HuH-7 (cell line): ENCODE measurements around the gene MYBPH.

Source experiments
- DNase-seq: peaks from one replicate; pipeline ENCODE4 v3.0.0; 2011; ENCODE audit warnings: low spot score

Gene MYBPH

GRCh38 chr1:203178821-203179666 lies 3.4 kb upstream of the MYBPH start:
- DNase-seq, result no peak

- no peak for DNase-seq
Measured at GRCh38 chr1:203178083-203178482, 2.5 kb upstream of the MYBPH start.

- DNase-seq, result no peak
Measured at GRCh38 chr1:203177470-203178039, 1.9 kb upstream of the MYBPH start.

- no peak for DNase-seq
Measured at GRCh38 chr1:203177036-203177405, 1.4 kb upstream of the MYBPH start.

DNA sequence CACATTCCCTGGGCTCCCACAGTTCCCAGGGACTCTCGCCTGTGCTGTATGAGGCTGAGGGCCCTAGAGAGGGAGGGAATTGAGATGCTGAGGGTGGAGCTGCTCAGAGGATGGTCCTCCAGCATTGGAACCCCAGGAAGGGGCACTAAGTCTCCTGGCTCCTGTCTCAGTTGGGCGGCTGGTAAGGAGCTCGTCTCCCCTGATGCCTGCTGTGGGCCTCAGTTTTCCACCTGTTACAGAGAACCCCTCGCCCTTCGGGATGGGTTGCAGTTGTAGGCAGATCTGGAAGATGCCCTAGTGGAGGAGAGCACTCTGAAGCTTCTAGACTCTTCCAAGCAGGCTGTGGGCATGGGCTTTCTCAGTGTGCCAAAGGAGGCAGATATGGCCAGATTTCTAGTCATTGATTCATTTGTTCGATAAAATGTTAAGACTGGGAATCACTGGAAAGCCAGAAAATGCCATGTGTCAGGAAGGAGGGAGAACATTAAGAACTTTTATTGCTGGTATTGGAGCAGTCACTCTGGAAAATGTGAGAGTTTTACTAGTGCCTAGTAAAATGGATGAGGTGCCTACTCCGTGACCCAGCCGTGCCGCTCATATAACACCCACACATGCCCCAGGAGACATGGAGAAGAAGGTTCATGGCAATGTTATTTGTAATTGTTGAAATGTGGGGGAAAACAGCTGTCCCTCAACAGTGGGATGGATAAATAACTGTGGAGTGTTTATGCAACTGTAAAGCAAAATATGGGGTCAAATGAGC lies 828 bp upstream of the MYBPH start:
- DNase-seq, result no peak

DNA sequence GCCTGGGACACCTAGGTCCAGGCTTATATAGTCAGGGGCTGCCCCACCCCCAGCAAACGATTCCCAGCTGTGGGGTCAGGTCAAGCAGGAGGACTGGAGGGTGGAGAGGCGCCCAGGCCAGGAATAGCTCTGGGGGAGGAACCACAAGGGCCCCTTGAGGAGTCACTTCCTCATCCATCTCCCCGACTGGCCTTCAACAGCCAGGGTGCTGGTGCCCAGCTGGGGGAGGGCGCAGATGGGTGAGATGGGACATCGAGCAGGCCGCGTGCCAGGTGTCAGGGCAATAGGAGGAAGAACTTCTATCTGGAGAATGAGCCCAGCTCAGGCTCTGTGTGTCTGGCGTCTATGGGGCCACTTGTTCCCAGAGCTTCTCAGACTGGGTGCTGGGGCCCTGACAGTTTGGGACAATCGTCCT lies 208 bp upstream of the MYBPH start:
- no peak for DNase-seq

- no peak for DNase-seq
Measured at GRCh38 chr1:203174324-203174985, 1.2 kb downstream of the MYBPH start.

DNA sequence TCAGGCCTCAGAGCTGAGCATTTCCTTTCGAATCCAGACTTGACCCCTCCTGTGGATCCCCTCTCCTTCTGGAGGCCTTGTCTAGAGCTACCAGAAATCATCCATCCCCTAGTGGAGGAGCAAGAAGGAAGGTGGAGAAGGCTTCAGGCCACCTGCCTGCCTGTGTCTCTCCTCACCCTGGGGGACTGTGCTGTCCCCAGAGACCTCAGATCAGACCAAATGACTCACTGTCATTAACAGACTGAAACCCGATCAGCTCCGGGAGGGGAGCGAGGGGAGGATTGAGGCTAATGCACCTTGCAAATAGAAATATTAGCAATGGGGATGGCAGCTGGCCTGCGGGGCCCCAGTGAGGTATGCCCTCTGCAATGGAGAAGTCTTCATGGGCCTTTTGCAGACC lies 2.1 kb downstream of the MYBPH start:
- DNase-seq, result no peak

DNA sequence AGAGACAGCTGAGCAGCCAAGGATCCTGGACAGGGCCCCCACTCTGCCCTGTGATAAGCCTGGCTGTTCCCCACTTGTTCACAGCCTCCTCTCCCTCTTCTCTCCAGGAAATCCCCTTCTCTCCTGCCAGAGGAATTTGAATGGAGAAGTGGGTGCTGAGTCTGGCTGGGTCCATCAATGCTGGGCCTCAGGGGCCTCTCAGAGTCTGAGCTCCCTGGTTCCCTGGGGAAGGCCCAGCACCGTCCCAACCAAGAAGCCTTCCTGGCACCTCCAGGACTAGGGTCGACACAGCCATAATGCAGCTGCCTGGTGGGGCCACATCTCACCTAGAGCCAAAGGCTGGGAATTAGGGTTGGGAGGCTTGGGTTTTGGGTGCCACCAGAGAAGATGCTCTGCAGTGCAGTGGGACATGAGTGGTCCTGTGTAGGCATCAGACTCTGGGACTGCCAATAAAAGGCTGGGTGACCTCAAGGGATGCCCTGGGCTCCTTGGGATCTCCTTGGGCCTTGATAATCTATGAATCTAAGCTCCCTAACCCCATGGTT lies 2.5 kb downstream of the MYBPH start:
- DNase-seq, result no peak

GRCh38 chr1:203172184-203173010 lies 3.2 kb downstream of the MYBPH start:
- DNase-seq, result peak; percentile 85

- DNase-seq, result no peak
Measured at GRCh38 chr1:203171341-203172183, 4.1 kb downstream of the MYBPH start.

DNA sequence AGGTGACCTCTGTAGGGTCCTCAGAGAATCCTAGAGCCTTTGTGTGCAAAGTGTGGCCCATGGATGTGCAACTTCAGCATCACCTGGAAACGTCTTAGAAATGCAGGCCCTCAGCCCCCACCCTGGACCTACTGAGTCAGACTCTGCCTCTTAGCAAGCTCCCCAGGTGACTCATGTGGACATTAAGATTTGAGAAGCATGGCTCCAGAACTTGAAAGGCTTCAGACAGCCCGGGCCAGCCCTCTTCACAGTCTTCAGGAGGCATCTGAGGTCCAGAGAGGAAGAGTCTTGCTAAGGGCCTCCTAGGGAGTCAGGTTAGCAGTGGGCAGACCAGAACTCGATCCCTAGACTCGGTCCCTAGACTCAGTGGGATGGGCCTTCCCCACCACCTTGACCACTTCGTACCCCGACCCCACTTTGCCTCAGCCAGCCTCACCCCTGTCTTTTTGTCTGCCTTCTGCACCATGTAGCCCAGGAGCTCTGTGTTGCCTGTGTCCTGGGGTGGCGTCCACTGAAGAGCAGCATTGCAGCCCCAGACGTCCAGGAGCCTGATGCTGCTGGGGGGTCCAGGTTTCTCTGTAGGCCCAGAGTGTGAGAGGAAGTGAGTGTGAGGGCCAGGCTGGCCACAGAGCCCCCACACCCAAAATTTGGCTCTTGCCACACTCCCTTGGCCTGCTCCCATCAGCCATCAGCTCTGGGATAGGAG lies 4.8 kb downstream of the MYBPH start:
- DNase-seq, result no peak

DNA sequence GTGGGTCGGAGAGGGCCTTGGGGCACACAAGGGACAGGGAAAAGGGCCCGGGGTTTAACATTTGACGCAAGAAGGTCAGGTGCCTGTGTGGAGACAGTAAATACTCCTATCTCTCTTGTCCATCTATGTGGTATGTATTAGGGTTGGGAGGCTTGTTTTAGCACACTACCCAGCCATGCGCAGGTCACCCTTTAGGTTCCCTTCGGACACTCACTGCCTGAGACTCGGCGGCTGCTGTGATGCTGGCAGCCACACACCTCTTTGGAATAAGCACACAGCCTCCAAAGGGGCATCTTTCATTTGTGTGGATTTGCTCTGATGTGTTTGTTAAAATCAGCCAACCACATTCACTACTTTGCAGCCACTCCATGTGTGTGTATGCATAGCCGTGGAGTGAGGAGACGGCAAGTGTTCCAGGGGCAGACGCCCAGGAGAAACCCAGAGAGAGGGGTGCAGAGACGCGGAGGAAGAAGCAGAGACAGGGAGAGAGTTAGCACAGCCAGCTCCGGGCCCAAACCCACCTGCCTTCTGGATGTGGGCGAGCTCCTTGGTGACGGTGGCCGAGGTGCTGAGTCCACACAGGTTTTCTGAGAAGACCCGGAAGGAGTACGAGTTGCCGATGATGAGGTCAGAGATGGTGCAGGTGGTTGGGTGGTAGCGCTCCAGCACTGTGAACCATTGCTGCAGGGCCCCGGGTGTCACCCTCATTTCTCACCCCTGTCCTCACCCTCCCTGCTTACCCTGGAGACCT lies 5.7 kb downstream of the MYBPH start:
- DNase-seq, result no peak

GRCh38 chr1:203168991-203169390 lies 6.6 kb downstream of the MYBPH start:
- DNase-seq, result no peak

DNA sequence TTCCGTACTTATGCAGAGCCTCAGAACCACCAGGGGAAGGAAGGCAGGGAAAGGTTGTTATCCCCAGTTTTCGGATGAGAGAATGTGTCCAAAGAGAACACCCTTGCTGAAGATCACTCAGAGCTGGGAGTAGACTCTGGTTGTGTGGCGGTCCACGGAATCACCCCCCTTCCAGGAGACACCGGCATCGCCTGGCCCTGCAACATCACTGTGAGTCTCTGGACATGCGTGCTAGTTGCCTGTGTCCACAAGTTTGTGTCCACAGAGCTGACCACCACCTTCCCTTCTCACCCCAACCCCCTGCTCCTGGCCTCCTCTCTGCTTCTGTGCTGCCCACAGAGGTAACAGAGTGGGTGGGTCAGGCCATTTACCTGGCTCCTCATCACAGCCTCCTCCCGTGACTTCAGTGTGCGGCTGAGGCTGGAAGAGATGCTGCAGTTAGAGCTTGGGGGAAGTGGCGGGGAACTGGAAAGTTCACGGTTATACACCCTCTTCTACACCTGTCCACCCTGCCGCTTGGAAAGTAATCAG lies 7.3 kb downstream of the MYBPH start:
- DNase-seq, result no peak

- no peak for DNase-seq
Measured at GRCh38 chr1:203167913-203168200, 7.8 kb downstream of the MYBPH start.

DNA sequence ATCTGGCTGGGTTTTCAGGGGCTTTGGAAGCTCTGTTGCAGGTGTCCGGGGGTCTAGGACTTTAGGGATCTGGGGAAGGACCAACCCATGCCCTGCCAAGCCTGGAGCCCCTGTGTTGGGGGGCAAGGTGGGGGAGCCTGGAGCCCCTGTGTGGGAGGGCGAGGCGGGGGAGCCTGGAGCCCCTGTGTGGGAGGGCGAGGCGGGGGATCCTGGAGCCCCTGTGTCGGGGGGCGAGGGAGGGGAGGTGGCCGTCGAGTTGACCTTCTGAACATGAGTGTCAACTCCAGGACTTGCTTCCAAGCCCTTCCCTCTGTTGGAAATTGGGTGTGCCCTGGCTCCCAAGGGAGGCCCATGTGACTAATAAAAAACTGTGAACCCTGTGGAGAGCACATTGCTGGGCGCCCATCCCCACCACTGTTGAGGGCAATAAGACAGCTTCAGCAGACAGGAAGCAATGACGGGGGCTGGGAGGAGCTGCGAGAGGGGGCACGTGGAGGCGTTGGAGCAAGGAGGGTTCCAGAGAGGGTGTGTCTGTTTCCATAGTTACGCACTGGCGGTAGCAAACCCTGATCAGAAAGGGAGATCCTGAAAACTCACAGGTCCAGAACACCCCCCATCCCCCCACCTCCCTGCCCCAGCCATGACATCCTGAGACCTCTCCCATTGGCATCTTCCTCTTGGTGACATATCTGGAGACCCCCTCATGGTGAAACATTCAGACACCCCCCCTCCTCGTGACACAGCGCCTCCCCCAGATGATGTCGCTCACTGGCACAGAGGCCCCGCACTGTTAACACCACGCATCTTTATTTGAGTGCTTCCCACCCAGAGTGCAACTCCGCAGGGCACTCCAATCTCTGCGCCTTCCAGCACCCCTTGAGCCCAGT lies 8.4 kb downstream of the MYBPH start:
- DNase-seq, result no peak
